GM19099 (cell line): ENCODE measurements around the gene ELF1.

Experiments used
- POLR2A ChIP-seq: IDR thresholded peaks from 3 replicates; pipeline ENCODE4 v1.6.1; 2011; ENCODE audit warnings: low read depth; ENCODE audit not compliant: insufficient read length; ENCODE audit errors: extremely low read depth

The ELF1 gene

DNA sequence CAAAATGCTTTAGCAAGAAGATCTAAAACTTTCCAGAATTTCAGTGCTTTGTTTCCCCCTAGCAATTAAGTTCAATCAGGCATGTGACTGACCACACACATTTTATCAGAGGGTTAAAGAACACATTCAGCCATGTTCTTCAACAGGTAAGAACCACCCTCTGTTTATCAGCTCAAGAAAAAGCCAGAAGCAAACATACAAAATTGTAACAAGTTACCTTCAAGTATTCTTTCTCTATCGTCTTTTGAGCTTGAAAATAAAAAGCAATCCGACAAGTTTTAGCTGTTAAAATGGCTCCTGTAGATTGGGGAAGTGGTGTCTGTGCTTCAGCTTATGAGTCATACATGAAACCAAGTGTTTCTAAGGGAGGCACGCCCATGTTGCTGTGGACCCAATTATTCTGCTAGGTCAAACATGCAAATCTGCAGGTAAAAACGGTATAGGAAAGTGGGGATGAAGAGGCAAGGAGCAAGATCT, at the start of gene ELF1:
Gene ELF1 (minus strand): TSS at position 306 of the 477 bp plus-strand sequence. CDS start 37,262 bp downstream, outside the sequence.
- TF ChIP-seq POLR2A: peak; percentile 74

GRCh38 chr13:41065078-41065477, 46.0 kb upstream of the ELF1 start:
- TF ChIP-seq POLR2A: no peak

- no peak for TF ChIP-seq POLR2A
These were observed 45.4 kb upstream of the ELF1 start for GRCh38 chr13:41064493-41064892.

- no peak for TF ChIP-seq POLR2A
These were observed 43.1 kb upstream of the ELF1 start for GRCh38 chr13:41061914-41062837.

DNA sequence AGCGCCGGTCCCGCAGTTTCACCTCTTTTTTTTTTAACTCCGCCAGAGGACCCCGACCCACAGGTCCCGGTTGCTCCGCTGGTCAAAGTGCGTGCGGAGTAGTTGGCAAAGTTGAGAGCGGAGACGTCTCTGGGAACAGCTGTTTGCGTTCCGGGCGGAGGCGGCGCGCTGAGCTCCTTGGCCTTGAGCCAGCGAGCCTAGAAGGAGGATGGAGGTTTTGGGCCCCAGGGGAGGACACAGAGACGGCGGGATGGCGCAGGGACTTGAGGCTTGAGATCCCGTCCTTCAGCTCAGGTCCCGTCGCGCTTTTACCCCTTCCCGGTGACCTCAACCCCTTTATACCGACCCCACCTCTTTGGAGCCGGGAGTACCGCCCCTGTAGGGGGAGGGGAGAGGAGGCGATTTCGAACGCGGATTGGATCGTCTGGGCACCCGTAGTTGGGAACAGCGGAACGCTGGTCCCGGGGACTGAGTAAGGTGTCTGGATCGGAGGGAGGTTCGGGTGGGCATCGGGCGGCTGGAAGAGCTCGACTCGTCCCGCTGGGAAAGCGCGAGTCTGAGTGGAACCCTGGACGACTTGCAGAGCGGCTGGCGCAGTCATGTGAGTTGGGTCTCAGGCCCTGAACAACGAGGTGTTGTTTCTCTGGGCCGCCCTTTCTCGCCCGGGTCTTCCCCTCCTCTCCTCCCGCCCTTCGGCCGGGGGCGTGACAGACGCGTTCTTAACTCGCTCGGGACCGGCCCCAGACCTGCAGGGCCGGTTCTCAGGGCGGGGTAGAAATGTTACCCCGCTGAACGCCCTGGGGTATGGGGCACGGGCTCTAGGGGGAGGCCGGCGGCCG, 42.2 kb upstream of the ELF1 start, which contains the start of gene WBP4:
Gene WBP4 (plus strand): TSS at position 435 of the 839 bp plus-strand sequence. CDS start 165 bp downstream, at position 600.
- TF ChIP-seq POLR2A: peak; percentile 86

GRCh38 chr13:41060724-41061074, 41.6 kb upstream of the ELF1 start:
- TF ChIP-seq POLR2A: no peak

DNA sequence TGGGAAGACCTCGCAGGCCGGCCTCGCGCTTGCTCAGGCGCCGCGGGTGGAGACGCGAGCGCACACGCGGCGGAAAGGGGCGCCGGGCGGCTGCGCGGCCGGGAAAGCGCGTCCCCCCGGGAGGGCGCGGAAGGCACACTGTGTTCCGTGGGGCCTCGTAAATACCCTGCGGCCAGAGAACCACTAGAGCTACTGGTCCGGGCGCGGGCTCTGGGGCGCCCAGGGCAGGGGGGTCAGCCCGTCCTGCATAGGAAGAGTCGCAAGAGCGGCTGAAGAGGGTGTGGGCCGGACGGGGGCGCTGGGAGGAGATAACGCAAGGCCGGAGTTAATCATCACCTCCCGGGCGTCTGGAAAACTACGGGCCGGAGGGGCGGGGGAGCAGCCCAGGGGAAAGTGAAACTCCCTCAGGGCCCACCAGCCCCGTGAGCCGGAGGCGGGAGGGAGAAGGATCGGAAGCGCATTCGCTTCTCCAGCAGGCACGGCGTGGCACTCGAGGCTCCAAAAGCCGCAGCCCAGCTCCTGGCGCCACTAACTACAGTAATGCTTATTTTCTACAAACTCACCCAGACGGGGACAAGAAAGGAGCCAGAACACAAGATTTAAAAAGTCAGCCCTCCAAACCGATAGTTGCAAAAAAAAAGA, 41.1 kb upstream of the ELF1 start:
- peak; percentile 84 for TF ChIP-seq POLR2A

GRCh38 chr13:41059456-41060081, 40.5 kb upstream of the ELF1 start:
- TF ChIP-seq POLR2A: no peak

- no peak for TF ChIP-seq POLR2A
These were observed 39.4 kb upstream of the ELF1 start for GRCh38 chr13:41058295-41059070.

- no peak for TF ChIP-seq POLR2A
These were observed 38.0 kb upstream of the ELF1 start for GRCh38 chr13:41056826-41057711.

- TF ChIP-seq POLR2A: no peak
These were observed 37.1 kb upstream of the ELF1 start for GRCh38 chr13:41056194-41056593.

DNA sequence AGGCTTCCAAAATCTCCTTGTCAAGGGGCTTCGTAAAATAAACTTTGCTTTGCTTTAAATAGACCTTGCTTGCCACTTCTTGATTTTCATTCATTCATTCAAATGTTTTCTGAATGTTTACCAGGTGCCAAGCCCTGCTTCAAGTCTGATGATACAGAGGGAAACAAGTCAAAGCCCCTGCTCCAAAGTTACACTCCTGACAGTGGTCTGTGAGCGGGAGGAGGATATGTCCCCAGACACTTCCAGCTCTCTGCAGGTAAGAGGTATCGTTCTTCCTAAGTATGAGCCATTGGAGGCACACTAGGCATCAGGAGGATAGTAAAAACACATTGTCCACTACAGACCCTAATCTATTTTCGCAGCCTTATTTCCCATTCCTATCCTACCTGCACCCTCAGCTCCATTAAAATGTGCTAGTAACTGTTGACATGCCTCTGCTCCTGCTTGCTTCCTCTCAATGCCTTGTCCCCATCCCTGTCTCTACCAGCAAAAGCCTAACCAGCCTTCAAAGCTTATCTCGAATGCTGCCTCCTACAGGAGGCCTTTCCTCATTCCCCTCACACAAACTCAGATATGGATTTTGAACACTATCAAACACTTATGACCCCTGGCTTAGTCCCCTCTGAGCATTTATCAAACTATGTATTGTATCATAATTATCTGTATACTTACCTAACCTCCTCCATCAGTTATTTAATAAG, 36.0 kb upstream of the ELF1 start:
- no peak for TF ChIP-seq POLR2A
